CD4-positive, alpha-beta T cell treated with Interleukin-17A for 1 hour (primary cell): ENCODE data around the gene TEDDM1.
"Not testable (repeated sequence)": the region's sequence is repeated elsewhere in the genome, so short reads cannot be mapped to it uniquely, and the experiment has no call there.

ENCODE experiments used
- DNase-seq: peaks from one replicate; pipeline ENCODE4 v3.0.0-alpha.2; 2020

The TEDDM1 gene, protein sequence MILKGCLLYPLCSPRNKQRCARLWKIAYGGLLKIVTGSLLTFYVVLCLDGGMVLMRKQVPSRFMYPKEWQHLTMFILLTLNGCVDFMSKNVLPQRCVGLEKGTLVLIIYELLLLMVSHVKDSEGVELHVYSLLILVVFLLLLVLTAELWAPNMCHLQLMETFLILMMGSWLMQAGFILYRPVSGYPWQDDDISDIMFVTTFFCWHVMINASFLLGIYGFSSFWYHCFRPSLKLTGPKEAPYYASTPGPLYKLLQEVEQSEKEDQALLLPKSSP

GRCh38 chr1:182400567-182400966, at the start of gene TEDDM1:
Gene TEDDM1 (minus strand): TSS chr1:182400667. CDS start chr1:182400485, 182 bp downstream.
- no peak for DNase-seq

GRCh38 chr1:182450087-182450486, 49.6 kb upstream of the TEDDM1 start, which contains the start of gene RGSL1:
Gene RGSL1 (plus strand): TSS chr1:182450146. CDS start chr1:182450166, 20 bp downstream.
- no peak for DNase-seq

GRCh38 chr1:182447660-182448059, 47.2 kb upstream of the TEDDM1 start:
- no peak for DNase-seq

DNA sequence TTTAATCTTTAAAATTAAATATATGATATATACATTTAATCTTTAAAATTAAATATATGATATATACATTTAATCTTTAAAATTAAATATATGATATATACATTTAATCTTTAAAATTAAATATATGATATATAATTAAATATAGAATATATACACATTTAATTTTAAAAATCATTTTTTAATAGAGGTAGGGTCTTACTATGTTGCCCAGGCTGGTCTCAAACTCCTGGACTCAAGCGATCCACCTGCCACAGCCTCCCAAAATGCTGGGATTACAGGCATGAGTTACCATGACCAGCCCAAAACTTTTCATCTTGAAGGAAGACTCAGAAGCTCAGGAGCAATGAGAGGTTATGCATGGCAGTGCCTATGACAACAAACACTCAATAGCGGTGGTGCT, 46.7 kb upstream of the TEDDM1 start:
- DNase-seq = not testable (repeated sequence)

GRCh38 chr1:182446033-182446669, 45.7 kb upstream of the TEDDM1 start:
- peak; percentile 45 for DNase-seq

DNA sequence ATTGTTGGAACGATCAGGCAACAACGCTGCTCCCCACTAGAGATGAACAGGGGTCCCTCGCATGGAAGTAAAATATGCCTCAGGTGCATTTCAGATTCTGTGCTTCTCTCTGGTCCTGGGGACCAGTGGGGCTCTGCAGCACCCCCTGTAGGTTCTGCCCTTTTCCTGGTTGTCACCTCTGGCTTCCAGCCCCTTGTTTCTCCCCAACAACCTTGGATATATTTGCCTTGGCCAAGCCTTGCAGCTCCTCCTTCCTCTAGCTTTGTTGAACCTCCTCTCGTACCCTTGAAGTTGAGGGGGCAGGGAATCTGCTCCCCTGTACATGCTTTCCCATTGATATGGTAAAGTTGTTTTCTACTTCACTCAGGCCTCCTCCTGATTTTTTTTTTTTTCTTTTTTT, 44.0 kb upstream of the TEDDM1 start:
- no peak for DNase-seq

DNA sequence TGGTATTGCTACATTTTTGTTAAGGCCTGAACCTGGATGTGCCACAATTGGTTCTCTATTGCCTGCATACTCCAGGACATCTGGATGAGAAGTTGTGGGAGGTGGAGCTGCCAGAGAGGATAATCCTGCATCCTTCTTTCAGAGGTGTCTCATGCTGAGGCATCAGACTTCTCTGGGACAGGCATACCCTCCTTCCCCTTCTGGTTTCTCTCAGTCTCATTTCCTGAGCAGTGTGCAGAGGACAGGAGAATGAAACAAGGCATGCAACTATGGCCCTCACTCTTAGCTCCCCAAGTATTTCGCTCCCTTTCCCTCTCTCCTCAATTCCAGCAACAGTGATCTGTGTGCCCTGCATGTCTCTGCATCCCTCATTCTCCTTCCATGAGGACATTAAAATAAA, 41.9 kb upstream of the TEDDM1 start:
- no peak for DNase-seq

GRCh38 chr1:182441719-182442118, 41.3 kb upstream of the TEDDM1 start:
- DNase-seq = no peak

GRCh38 chr1:182438326-182438725, 37.9 kb upstream of the TEDDM1 start:
- no peak for DNase-seq

GRCh38 chr1:182433580-182433979, 33.1 kb upstream of the TEDDM1 start:
- no peak for DNase-seq

DNA sequence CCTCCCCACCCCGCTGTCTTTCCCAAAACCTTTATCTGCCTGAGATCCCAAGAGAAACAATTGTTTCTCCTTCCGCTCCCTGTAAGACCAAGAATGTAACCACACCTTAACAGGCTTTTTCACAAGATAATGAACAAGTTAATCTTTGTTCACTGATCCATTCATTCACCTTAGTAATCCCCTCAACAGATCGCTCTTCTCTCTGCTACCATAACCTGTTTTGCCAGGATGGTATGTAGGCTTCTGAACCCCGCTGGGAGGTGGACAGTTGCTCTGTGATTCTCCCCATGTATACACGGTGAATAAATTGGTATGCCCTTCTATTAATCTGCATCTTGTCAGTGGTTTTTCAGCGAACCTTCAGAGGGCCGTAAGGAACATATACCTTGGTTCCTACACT, 30.8 kb upstream of the TEDDM1 start:
- DNase-seq = no peak

DNA sequence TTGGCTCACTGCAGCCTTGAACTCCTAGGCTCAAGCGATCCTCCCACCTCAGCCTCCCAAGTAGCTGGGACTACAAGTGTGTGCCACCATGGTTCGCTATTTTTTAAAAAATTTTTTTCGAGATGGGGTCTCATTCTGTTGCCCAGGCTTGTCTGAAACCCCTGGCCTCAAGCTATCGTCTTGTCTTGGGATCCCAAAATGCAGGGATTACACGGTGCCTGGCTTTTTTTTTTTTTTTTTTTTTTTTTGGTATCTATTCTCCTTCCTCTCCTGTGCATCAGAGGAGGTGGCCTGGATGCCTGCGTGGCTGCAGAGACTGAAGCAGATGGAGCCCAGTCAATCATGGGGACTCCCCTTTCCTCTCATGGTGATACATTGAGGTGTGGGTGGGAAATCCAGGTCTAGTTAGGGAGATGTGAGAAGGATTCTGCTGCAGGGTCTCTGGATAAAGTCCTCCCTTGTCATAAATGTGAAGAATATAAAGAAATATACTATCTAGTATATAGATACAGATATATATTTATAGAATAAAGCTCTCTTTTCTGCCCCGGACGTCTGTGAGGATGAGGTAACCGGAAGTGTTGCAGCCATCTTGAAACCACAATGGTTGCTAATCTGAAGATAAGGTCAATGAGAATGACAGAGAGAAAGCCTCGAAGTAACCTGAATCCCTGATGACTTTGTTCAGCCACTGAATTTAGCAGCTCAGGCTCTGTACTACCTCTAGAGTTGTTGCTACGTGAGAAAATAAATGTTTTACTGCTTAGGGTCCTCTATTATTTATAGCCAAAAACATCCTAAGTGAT, 30.0 kb upstream of the TEDDM1 start:
- peak; percentile 62 for DNase-seq

DNA sequence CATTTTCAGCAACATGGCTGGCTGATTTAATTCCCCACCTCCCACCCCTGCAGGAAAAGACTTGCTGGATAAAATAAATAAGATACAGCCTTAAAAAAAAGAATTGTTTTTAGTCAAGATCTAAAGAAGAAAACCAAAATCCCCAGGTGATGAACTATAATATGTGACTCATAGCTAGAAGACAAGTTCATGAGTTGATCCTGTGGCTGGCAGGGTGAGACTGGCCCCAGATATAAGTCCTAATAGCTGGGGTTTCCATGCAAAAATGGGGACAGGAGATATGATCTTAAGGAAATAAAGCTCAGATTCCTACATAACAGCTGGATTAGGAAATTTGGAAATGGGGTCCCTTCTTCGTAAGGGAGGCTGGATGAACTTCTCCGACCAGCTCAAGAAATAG, 27.6 kb upstream of the TEDDM1 start:
- no peak for DNase-seq

DNA sequence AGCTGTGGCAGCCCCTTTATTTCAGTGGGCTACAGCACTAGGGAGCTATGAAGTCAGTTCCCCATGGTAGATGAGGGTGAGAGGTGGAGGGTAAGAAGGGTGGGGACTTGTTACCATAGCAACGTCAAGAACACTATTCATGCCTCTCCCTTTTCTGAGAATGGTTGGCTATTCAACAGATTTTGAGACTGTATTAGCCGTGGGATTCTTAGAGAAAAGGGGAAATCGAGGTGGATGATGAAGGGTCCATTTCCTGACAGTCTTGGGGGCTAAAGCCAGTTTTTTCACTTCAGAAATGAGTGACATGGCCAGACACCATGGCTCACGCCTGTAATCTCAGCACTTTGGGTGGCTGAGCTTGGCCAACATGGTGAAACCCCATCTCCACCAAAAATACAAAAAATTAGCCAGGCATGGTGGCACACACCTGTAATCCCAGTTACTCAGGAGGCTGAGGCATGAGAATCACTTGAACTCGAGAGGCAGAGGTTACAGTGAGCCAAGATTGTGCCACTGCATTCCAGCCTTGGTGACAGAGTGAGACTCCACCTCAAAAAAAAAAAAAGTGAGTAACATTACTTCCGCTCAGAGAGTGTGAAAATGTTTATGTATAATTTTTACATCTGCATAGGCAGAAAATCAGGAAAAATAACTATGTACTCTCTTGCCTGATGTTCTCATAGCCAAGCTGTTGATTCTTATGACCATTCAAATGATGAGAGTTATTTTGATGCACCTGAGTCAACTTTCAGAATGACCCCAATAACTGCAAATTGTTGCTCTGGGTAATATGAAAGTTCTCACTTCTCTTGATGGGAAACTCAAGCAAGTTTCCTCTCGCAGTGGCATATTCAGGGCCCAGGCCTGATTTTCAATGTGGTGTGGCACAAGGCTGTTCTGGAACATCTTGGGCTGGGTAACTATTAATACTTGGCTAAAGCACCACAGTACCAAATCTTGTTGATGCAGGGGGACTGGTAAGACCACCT, 26.3 kb upstream of the TEDDM1 start:
- no peak for DNase-seq

- no peak for DNase-seq
Measured at GRCh38 chr1:182415789-182416188, 15.3 kb upstream of the TEDDM1 start.

GRCh38 chr1:182413969-182414368, 13.5 kb upstream of the TEDDM1 start:
- DNase-seq = no peak

GRCh38 chr1:182413486-182413885, 13.0 kb upstream of the TEDDM1 start:
- DNase-seq = no peak

GRCh38 chr1:182410620-182411273, 10.3 kb upstream of the TEDDM1 start:
- no peak for DNase-seq

DNA sequence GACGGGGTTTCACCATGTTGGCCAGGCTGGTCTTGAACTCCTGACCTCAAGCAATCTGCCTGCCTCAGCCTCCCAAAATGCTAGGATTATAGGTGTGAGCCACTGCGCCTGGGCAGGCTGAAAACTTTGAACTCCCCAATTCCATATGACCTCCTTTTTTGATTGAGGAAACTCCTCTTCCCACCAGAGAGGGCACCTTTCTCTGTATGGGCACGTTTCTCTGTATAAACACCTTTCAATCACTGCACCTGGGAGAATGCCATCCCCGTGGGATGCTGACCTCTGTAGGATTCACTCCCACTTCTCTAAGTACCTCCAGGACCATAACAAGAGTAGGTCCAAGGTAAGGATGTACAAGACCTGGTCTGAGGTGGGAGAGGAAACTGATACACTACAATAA, 9.7 kb upstream of the TEDDM1 start:
- no peak for DNase-seq

GRCh38 chr1:182408435-182409075, 8.1 kb upstream of the TEDDM1 start:
- no peak for DNase-seq

DNA sequence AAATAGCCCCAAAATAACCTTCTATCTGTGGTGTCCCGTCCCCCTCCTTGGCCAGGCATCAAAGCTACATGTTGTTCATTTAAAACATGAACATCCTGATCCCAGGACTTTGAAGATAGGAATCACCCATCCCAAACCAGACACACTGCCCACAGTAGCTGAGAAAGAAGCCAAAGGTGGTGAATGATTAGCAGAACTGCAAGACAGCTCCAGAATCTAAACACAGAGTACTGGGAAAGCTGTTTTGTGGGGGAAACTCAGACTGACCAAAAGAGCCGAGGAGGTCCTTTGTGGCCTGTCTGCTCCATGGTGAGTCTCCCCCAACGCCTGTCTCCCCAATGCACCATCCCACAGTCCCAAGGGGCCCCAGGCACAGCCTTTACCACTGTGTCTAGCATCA, 7.3 kb upstream of the TEDDM1 start:
- DNase-seq = no peak

DNA sequence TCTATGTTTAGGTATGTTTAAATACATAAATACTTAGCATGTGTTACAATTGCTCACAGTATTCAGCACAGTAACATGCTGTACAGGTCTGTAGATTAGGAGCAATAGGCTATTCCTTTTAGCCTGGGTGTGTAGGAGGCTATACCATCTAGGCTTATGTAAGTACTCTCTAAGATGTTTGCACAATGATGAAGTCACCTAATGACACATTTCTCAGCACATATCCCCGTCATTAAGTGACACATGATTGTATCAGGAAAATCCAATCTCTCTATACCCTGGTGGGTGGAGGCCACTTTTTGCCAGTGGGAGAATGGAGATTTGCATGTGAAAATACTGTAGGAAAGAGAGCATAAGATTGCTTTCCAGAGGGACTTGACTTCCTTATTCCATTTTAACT, 5.5 kb upstream of the TEDDM1 start:
- no peak for DNase-seq
